GM21528 (cell line): ENCODE results near the gene TMEM178B.
"Not testable (repeated sequence)": the region's sequence is repeated elsewhere in the genome, so short reads cannot be mapped to it uniquely, and the experiment has no call there.

Experiments
- ATAC-seq: cut with Tn5 transposase; IDR thresholded peaks from one replicate; pipeline ENCODE4 v1.9.1; 2021; ENCODE audit warnings: mild to moderate bottlenecking, moderate library complexity; ENCODE audit not compliant: unreplicated experiment, low FRiP score

Gene TMEM178B

GRCh38 chr7:141073641-141074161 lies at the start of gene TMEM178B:
TSS of gene TMEM178B (plus strand) at chr7:141074064.
- ATAC-seq, result peak; percentile 16

GRCh38 chr7:141024668-141025067 lies 49.2 kb upstream of the TMEM178B start:
- ATAC-seq, result no peak

- no peak for ATAC-seq
Measured at GRCh38 chr7:141027043-141027442, 46.8 kb upstream of the TMEM178B start.

GRCh38 chr7:141028767-141029166 lies 45.1 kb upstream of the TMEM178B start:
- no peak for ATAC-seq

- not testable (repeated sequence) for ATAC-seq
Measured at GRCh38 chr7:141032539-141033323, 41.1 kb upstream of the TMEM178B start.

GRCh38 chr7:141038100-141038499 lies 35.8 kb upstream of the TMEM178B start:
- ATAC-seq, result not testable (repeated sequence)

GRCh38 chr7:141039376-141039775 lies 34.5 kb upstream of the TMEM178B start:
- no peak for ATAC-seq

- ATAC-seq, result no peak
Measured at GRCh38 chr7:141042222-141043193, 31.4 kb upstream of the TMEM178B start.

GRCh38 chr7:141043616-141044015 lies 30.2 kb upstream of the TMEM178B start:
- ATAC-seq, result no peak

- no peak for ATAC-seq
Measured at GRCh38 chr7:141045126-141045841, 28.6 kb upstream of the TMEM178B start.

- no peak for ATAC-seq
Measured at GRCh38 chr7:141045842-141046620, 27.8 kb upstream of the TMEM178B start.

GRCh38 chr7:141053626-141054025 lies 20.2 kb upstream of the TMEM178B start:
- no peak for ATAC-seq

GRCh38 chr7:141055146-141055545 lies 18.7 kb upstream of the TMEM178B start:
- ATAC-seq, result no peak

- ATAC-seq, result no peak
Measured at GRCh38 chr7:141057788-141058187, 16.1 kb upstream of the TMEM178B start.

- not testable (repeated sequence) for ATAC-seq
Measured at GRCh38 chr7:141067856-141068255, 6.0 kb upstream of the TMEM178B start.

- ATAC-seq, result no peak
Measured at GRCh38 chr7:141071260-141071854, 2.5 kb upstream of the TMEM178B start.

- no peak for ATAC-seq
Measured at GRCh38 chr7:141071855-141072547, 1.9 kb upstream of the TMEM178B start.

GRCh38 chr7:141072548-141073172 lies 1.2 kb upstream of the TMEM178B start:
- no peak for ATAC-seq
